T-cell (primary cell): ENCODE data around the gene GNG4. TPM values are rescaled to one million over a fixed set of nuclear protein-coding genes. Genes with fewer than 3 reads are reported as not detected.

Experiments
- ATAC-seq, 4 experiments: fragments of 200-7000 bp in 3 of 4; fragments of 150-1000 bp in 1 of 4; cut with Tn5 transposase; replicated peaks in 1 of 4; 1 replicate in 3 of 4; 2 replicates in 1 of 4; pipeline ENCODE4 v1.10.0; 2021; ENCODE audit warnings: moderate library complexity in 3 of 4, mild to moderate bottlenecking in 2 of 4, moderate number of reproducible peaks in 1 of 4
- CTCF ChIA-PET, 2 donors: fragments of 300-600 bp; sonication (Branson Sonifier 250); formaldehyde crosslinking; loops; one replicate each; lab custom pipeline; 2022; ENCODE audit warnings: antibody characterized with exemption in 2 of 2; lab: Charles Lee
- POLR2A ChIA-PET, 2 donors: fragments of 300-600 bp; sonication (Branson Sonifier 250); formaldehyde crosslinking; loops; one replicate each; lab custom pipeline; 2022; ENCODE audit warnings: antibody characterized with exemption in 2 of 2; lab: Charles Lee
- DNase-seq, 35 experiments: peaks; one replicate each; pipeline versions ENCODE4 v3.0.0 to v3.0.0-alpha.2; 2013 to 2023
- H3K27ac ChIP-seq: one replicate; pipeline ENCODE4 v1.5.1; 2013; ENCODE audit warnings: low read length
- H3K27me3 ChIP-seq, 2 experiments: replicated peaks in 1 of 2; 1 replicate in 1 of 2; 2 replicates in 1 of 2; pipeline versions ENCODE4 v1.6.1 to v1.7.0; 2013; ENCODE audit warnings: low read length in 1 of 2, mixed read lengths in 1 of 2; ENCODE audit not compliant: control insufficient read depth in 2 of 2, insufficient read depth in 2 of 2; ENCODE audit errors: extremely low read depth in 1 of 2
- H3K36me3 ChIP-seq, 2 donors: 1 replicate in 1 of 2; 2 replicates in 1 of 2; pipeline versions ENCODE4 v1.6.1 to v1.7.0; 2013; ENCODE audit warnings: low read length in 1 of 2; ENCODE audit not compliant: control insufficient read depth in 2 of 2, insufficient read depth in 1 of 2; ENCODE audit errors: extremely low read depth in 1 of 2
- H3K4me1 ChIP-seq, 2 experiments: 1 replicate in 1 of 2; 2 replicates in 1 of 2; pipeline versions ENCODE4 v1.6.1 to v1.7.0; 2013; ENCODE audit warnings: low read length in 2 of 2, mixed read lengths in 1 of 2; ENCODE audit not compliant: insufficient read depth in 2 of 2, control insufficient read depth in 1 of 2; ENCODE audit errors: extremely low read depth in 1 of 2
- H3K4me3 ChIP-seq, 2 donors: 1 replicate in 1 of 2; 2 replicates in 1 of 2; pipeline versions ENCODE4 v1.5.1 to v1.7.0; 2013; ENCODE audit warnings: mild to moderate bottlenecking in 2 of 2, low read length in 1 of 2, moderate library complexity in 1 of 2; ENCODE audit not compliant: control insufficient read depth in 1 of 2; ENCODE audit errors: extremely low read depth in 1 of 2
- H3K9me3 ChIP-seq: 2 replicates; pipeline ENCODE4 v1.7.0; 2013
- H3K27ac Mint-ChIP-seq, 2 donors: one replicate each; pipeline ENCODE4 v1.8.0; 2020 to 2021; ENCODE audit warnings: mild to moderate bottlenecking in 2 of 2, mixed read lengths in 2 of 2
- H3K27me3 Mint-ChIP-seq, 2 donors: one replicate each; pipeline ENCODE4 v1.8.0; 2021 to 2022; ENCODE audit warnings: mixed read lengths in 2 of 2
- H3K36me3 Mint-ChIP-seq: one replicate; pipeline ENCODE4 v1.8.0; 2021; ENCODE audit warnings: mixed read lengths
- H3K4me1 Mint-ChIP-seq, 3 donors: one replicate each; pipeline ENCODE4 v1.8.0; 2020 to 2022; ENCODE audit warnings: mixed read lengths in 3 of 3, mild to moderate bottlenecking in 1 of 3
- H3K4me3 Mint-ChIP-seq, 3 donors: one replicate each; pipeline ENCODE4 v1.8.0; 2020 to 2022; ENCODE audit warnings: mild to moderate bottlenecking in 3 of 3, mixed read lengths in 3 of 3, moderate library complexity in 3 of 3
- H3K9me3 Mint-ChIP-seq, 3 donors: one replicate each; pipeline ENCODE4 v1.8.0; 2020 to 2022; ENCODE audit warnings: mixed read lengths in 3 of 3
- WGBS: methylation state at CpG from one replicate; pipeline ENCODE4 v1.1.5; 2013; ENCODE audit warnings: missing lambda C conversion rate; ENCODE audit not compliant: insufficient coverage; 5-methylcytosine and 5-hydroxymethylcytosine counted together
- total RNA-seq, 35 experiments: library from RNA in 6 of 35; stranded (reverse) in 6 of 35; fragments of 120-200 nt in 1 of 35; gene quantifications; one replicate each; pipeline versions ENCODE4 v1.2.1 to v1.2.4 and lab custom pipeline; 2013 to 2026

The GNG4 gene
- total RNA-seq, 5 donors from 2014 or later (not counting 1 experiment from before 2014, with no cell fraction given) = 0.07 to 0.29 (median 0.17) TPM; not detected in 1

- Histone ChIP-seq H3K4me3 (no peak overlapping the region), H3K4me1 (no peaks in the 10 kb centered on the region), H3K36me3 (no peaks in the 10 kb centered on the region), H3K27ac (no peak overlapping the region), H3K9me3 (no peaks in the 10 kb centered on the region), H3K27me3 (no peaks in the 10 kb centered on the region)
- Mint-ChIP-seq H3K4me3 (no peak overlapping the region), H3K27me3 (no peaks in the 10 kb centered on the region), H3K27ac (no peak overlapping the region), H3K4me1 (no peaks in the 10 kb centered on the region), H3K9me3 (no peaks in the 10 kb centered on the region), H3K36me3 (no peaks in the 10 kb centered on the region)
- CTCF ChIA-PET = no interaction called here
- POLR2A ChIA-PET = no interaction called here
- 93% methylated on average over 3 of the region's 3 CpGs for WGBS
- ATAC-seq = no peak
- DNase-seq = no peak
Measured at GRCh38 chr1:235612761-235613160, 36.8 kb downstream of the GNG4 start.

GRCh38 chr1:235610157-235610556 lies 39.4 kb downstream of the GNG4 start:
- H3K4me3 ChIP-seq = no peak overlapping the region
- 100% methylated on average over 1 of the region's 6 CpGs for WGBS
- no peak for ATAC-seq
- no peaks in the 10 kb centered on the region for H3K36me3 Mint-ChIP-seq
- POLR2A ChIA-PET = no interaction called here
- H3K4me3 Mint-ChIP-seq = no peak overlapping the region
- no peaks in the 10 kb centered on the region for H3K27me3 ChIP-seq
- H3K9me3 ChIP-seq = no peaks in the 10 kb centered on the region
- H3K9me3 Mint-ChIP-seq = no peaks in the 10 kb centered on the region
- no peaks in the 10 kb centered on the region for H3K36me3 ChIP-seq
- H3K27ac ChIP-seq = no peak overlapping the region
- no peak for DNase-seq
- H3K4me1 ChIP-seq = no peaks in the 10 kb centered on the region
- H3K27me3 Mint-ChIP-seq = no peaks in the 10 kb centered on the region
- CTCF ChIA-PET = no interaction called here
- H3K4me1 Mint-ChIP-seq = no peaks in the 10 kb centered on the region
- no peak overlapping the region for H3K27ac Mint-ChIP-seq

GRCh38 chr1:235608278-235608677 lies 41.3 kb downstream of the GNG4 start:
- no peak overlapping the region for H3K4me3 Mint-ChIP-seq
- H3K9me3 ChIP-seq = no peaks in the 10 kb centered on the region
- no peaks in the 10 kb centered on the region for H3K36me3 Mint-ChIP-seq
- H3K9me3 Mint-ChIP-seq = no peaks in the 10 kb centered on the region
- no peaks in the 10 kb centered on the region for H3K4me1 Mint-ChIP-seq
- no peak overlapping the region for H3K4me3 ChIP-seq
- no peak overlapping the region for H3K27ac Mint-ChIP-seq
- POLR2A ChIA-PET = no interaction called here
- H3K27ac ChIP-seq = no peak overlapping the region
- no peaks in the 10 kb centered on the region for H3K27me3 ChIP-seq
- 70% methylated on average over 3 of the region's 3 CpGs for WGBS
- H3K36me3 ChIP-seq = no peaks in the 10 kb centered on the region
- CTCF ChIA-PET = no interaction called here
- ATAC-seq (no peak), DNase-seq (no peak)
- no peaks in the 10 kb centered on the region for H3K27me3 Mint-ChIP-seq
- H3K4me1 ChIP-seq = no peaks in the 10 kb centered on the region

- Mint-ChIP-seq H3K27ac (no peak overlapping the region), H3K27me3 (no peaks in the 10 kb centered on the region), H3K9me3 (no peaks in the 10 kb centered on the region), H3K36me3 (no peaks in the 10 kb centered on the region), H3K4me1 (no peaks in the 10 kb centered on the region), H3K4me3 (no peak overlapping the region)
- H3K27me3 ChIP-seq = no peaks in the 10 kb centered on the region
- ATAC-seq (peak in 1 of 4 experiments; percentile 23), DNase-seq (no peak)
- no peaks in the 10 kb centered on the region for H3K36me3 ChIP-seq
- no peaks in the 10 kb centered on the region for H3K4me1 ChIP-seq
- no peak overlapping the region for H3K4me3 ChIP-seq
- ChIA-PET CTCF (no interaction called here), POLR2A (no interaction called here)
- WGBS = 85% methylated on average over 4 of the region's 11 CpGs
- H3K27ac ChIP-seq = no peak overlapping the region
- H3K9me3 ChIP-seq = no peaks in the 10 kb centered on the region
Measured at GRCh38 chr1:235607284-235607683, 42.3 kb downstream of the GNG4 start.

- H3K9me3 ChIP-seq = no peaks in the 10 kb centered on the region
- H3K27ac ChIP-seq = no peak overlapping the region
- Mint-ChIP-seq H3K9me3 (no peaks in the 10 kb centered on the region), H3K4me1 (no peaks in the 10 kb centered on the region), H3K36me3 (no peaks in the 10 kb centered on the region), H3K27ac (no peak overlapping the region), H3K27me3 (no peaks in the 10 kb centered on the region), H3K4me3 (no peak overlapping the region)
- H3K36me3 ChIP-seq = no peaks in the 10 kb centered on the region
- WGBS = 87% methylated on average over 3 of the region's 5 CpGs
- POLR2A ChIA-PET = no interaction called here
- ATAC-seq (no peak), DNase-seq (peak in 7 of 35 experiments; percentile 1 to 21 (median 7))
- H3K27me3 ChIP-seq = peaks cover 0 to 11% of the 10 kb centered on the region in 2 experiments
- no peak overlapping the region for H3K4me3 ChIP-seq
- H3K4me1 ChIP-seq = no peaks in the 10 kb centered on the region
- CTCF ChIA-PET = no interaction called here
Measured at GRCh38 chr1:235601104-235601503, 48.5 kb downstream of the GNG4 start.

- POLR2A ChIA-PET = interaction anchor here in 1 of 2 donors (0.6 kb wide), 1 partner anchor 87 kb away, joined by 8 read pairs; no protein-coding TSS in a partner anchor
- no peak for DNase-seq
- Histone ChIP-seq H3K9me3 (no peaks in the 10 kb centered on the region), H3K27me3 (peaks cover 0 to 22% of the 10 kb centered on the region in 2 experiments), H3K27ac (no peak overlapping the region), H3K4me1 (no peaks in the 10 kb centered on the region), H3K36me3 (no peaks in the 10 kb centered on the region), H3K4me3 (no peak overlapping the region)
- whole genome bisulfite sequencing = 86% methylated on average over 5 of the region's 5 CpGs
- no peaks in the 10 kb centered on the region for H3K36me3 Mint-ChIP-seq
- no peak overlapping the region for H3K27ac Mint-ChIP-seq
- no peak overlapping the region for H3K4me3 Mint-ChIP-seq
- H3K4me1 Mint-ChIP-seq = no peaks in the 10 kb centered on the region
- CTCF ChIA-PET = interaction anchor here in 1 of 2 donors (0.6 kb wide), 2 partner anchors 223 to 1367 kb away, joined by 3 to 5 read pairs; no protein-coding TSS in a partner anchor
- H3K27me3 Mint-ChIP-seq = no peaks in the 10 kb centered on the region
- no peak for ATAC-seq
- no peaks in the 10 kb centered on the region for H3K9me3 Mint-ChIP-seq
Measured at GRCh38 chr1:235599536-235599935, 50.0 kb downstream of the GNG4 start.
